ENCODE measurements around the gene SYN1.

Gene SYN1

DNA sequence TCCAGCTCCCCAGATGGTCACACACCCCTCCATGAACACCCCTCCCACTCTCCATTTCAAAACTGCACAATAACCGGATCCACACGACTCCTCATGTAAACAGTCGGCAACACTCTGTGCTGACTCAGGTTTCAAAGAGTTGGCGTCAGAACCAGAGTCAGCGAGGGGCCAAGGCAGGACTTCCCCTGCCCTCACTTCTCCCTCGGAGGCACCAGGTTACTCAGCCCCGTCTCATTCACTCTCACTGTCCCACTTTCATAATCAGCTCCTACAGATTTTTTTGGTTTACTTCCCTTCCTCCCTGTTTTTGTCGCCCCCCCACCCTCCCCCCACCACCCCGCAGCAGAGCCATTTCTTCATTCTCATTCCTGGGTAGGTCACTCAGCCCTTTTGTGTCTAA is 40.1 kb downstream of the SYN1 start:
- peak overlapping the region; percentile 34; the same call in 1 of the 2 replicates for H3K9ac ChIP-seq (ENCODE audit: low read length)
- TF ChIP-seq, protein P1, sequence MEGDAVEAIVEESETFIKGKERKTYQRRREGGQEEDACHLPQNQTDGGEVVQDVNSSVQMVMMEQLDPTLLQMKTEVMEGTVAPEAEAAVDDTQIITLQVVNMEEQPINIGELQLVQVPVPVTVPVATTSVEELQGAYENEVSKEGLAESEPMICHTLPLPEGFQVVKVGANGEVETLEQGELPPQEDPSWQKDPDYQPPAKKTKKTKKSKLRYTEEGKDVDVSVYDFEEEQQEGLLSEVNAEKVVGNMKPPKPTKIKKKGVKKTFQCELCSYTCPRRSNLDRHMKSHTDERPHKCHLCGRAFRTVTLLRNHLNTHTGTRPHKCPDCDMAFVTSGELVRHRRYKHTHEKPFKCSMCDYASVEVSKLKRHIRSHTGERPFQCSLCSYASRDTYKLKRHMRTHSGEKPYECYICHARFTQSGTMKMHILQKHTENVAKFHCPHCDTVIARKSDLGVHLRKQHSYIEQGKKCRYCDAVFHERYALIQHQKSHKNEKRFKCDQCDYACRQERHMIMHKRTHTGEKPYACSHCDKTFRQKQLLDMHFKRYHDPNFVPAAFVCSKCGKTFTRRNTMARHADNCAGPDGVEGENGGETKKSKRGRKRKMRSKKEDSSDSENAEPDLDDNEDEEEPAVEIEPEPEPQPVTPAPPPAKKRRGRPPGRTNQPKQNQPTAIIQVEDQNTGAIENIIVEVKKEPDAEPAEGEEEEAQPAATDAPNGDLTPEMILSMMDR (IDR thresholded peaks at IDR 0.05; ENCODE audit: low read depth, low read length): no peak
- TF ChIP-seq EZH2phosphoT487 (IDR thresholded peaks at IDR 0.05; ENCODE audit: low read depth): no peak
- H2AFZ ChIP-seq (ENCODE audit: low read depth, low read length): no peak overlapping the region; the same call in 1 of the 2 replicates
- H4K20me1 ChIP-seq (ENCODE audit: insufficient read depth, low read length): no peaks in the 10 kb centered on the region
- H3K4me2 ChIP-seq (ENCODE audit: low read length): peak overlapping the region; percentile 84
- no peaks in the 10 kb centered on the region for H3K79me2 ChIP-seq (ENCODE audit: low read length)
- no peaks in the 10 kb centered on the region for H3K9me3 ChIP-seq (ENCODE audit: insufficient read depth, low read length)
- no peaks in the 10 kb centered on the region for H3K36me3 ChIP-seq (replicated peaks; ENCODE audit: low read depth, low read length)
- peak overlapping the region; percentile 58 for H3K4me3 ChIP-seq (ENCODE audit: low read length)
- peaks cover 31% of the 10 kb centered on the region for H3K4me1 ChIP-seq (ENCODE audit: low read length)
- no peaks in the 10 kb centered on the region for H3K27me3 ChIP-seq (ENCODE audit: low read depth, low read length)
- peak overlapping the region; percentile 15 for H3K27ac ChIP-seq (ENCODE audit: low read length)

DNA sequence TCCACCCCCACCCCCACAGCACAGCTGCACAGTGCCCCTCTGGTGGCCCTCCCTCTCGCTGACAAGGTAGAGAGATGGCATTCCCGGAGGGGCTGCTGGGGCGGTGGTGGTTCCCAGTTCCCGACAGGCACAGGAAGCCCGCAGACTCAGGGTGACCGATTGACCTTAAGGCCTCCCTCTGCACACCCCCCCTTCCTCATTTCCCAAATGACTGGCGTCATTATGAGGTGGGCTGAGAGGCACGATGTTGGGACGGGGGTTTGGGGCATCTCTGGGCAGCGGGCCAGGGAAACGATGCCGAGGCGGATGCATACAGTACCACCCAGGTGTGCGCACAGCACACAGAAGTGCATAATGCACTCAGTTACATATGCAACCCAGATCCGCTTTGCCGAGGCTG is 41.0 kb downstream of the SYN1 start:
- Histone ChIP-seq H3K79me2 (ENCODE audit: low read length) (no peaks in the 10 kb centered on the region), H2AFZ (ENCODE audit: low read depth, low read length) (peak overlapping the region; percentile 86; the same call in 1 of the 2 replicates), H3K36me3 (replicated peaks; ENCODE audit: low read depth, low read length) (no peaks in the 10 kb centered on the region), H3K4me3 (ENCODE audit: low read length) (peak overlapping the region; percentile 55), H3K4me1 (ENCODE audit: low read length) (peaks cover 31% of the 10 kb centered on the region), H4K20me1 (ENCODE audit: insufficient read depth, low read length) (no peaks in the 10 kb centered on the region), H3K9ac (ENCODE audit: low read length) (0 out of 2 replicates have a peak overlapping the region, but pooled peaks have one; percentile 34), H3K27me3 (ENCODE audit: low read depth, low read length) (no peaks in the 10 kb centered on the region), H3K4me2 (ENCODE audit: low read length) (peak overlapping the region; percentile 84), H3K9me3 (ENCODE audit: insufficient read depth, low read length) (no peaks in the 10 kb centered on the region), H3K27ac (ENCODE audit: low read length) (no peak overlapping the region)
- TF ChIP-seq, protein P1 (IDR thresholded peaks at IDR 0.05; ENCODE audit: low read depth, low read length): no peak
- no peak for TF ChIP-seq EZH2phosphoT487 (IDR thresholded peaks at IDR 0.05; ENCODE audit: low read depth)

DNA sequence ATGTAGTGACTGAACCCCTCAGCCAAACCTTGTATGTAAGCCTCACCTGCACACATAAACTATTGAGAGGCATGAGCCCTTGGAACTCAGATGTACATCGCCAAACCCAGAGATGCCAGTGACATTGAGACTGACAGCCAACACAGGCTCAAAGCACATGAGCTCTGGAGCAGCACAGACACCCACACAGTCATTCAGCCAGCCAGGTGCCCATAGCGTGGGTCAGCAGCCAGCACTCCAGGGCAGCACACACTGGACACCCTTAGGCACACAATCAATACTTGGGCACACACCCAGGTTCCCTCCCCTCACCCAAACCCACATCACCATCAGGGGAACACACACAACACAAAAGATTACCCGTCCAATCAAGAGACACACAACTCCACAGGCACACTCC is 41.8 kb downstream of the SYN1 start:
- TF ChIP-seq, protein P1 (IDR thresholded peaks at IDR 0.05; ENCODE audit: low read depth, low read length): no peak
- no peak for TF ChIP-seq EZH2phosphoT487 (IDR thresholded peaks at IDR 0.05; ENCODE audit: low read depth)
- H3K4me1 ChIP-seq (ENCODE audit: low read length): peaks cover 31% of the 10 kb centered on the region
- H3K27me3 ChIP-seq (ENCODE audit: low read depth, low read length): no peaks in the 10 kb centered on the region

DNA sequence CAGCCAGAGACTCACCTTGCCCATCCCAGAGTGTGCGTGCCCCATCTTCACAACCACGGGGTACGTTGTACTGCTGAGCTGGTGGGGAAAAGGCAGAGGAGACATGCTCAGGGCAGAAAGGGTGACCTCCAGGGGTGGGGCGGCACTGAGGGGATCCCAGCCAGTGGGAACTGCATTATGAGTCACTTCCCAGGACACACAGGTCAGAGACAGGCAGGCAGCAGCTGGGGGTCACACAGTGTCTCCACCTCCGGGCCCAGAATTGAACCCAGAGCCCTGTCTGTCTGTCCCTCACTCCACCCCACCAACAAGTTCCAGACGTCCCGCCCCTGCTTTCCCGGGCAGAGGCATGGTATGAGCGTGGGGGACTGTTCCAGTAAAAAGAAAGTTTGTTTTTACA is 42.2 kb downstream of the SYN1 start:
- no peaks in the 10 kb centered on the region for H4K20me1 ChIP-seq (ENCODE audit: insufficient read depth, low read length)
- no peak overlapping the region for H2AFZ ChIP-seq (ENCODE audit: low read depth, low read length)
- no peaks in the 10 kb centered on the region for H3K79me2 ChIP-seq (ENCODE audit: low read length)
- no peaks in the 10 kb centered on the region for H3K27me3 ChIP-seq (ENCODE audit: low read depth, low read length)
- H3K4me2 ChIP-seq (ENCODE audit: low read length): no peak overlapping the region
- H3K4me1 ChIP-seq (ENCODE audit: low read length): peaks cover 31% of the 10 kb centered on the region
- no peak for TF ChIP-seq EZH2phosphoT487 (IDR thresholded peaks at IDR 0.05; ENCODE audit: low read depth)
- TF ChIP-seq, protein P1 (IDR thresholded peaks at IDR 0.05; ENCODE audit: low read depth, low read length): no peak
- H3K9ac ChIP-seq (ENCODE audit: low read length): no peak overlapping the region
- no peak overlapping the region for H3K27ac ChIP-seq (ENCODE audit: low read length)
- no peaks in the 10 kb centered on the region for H3K9me3 ChIP-seq (ENCODE audit: insufficient read depth, low read length)
- H3K36me3 ChIP-seq (replicated peaks; ENCODE audit: low read depth, low read length): no peaks in the 10 kb centered on the region
- no peak overlapping the region for H3K4me3 ChIP-seq (ENCODE audit: low read length)

More for the DNA sequence above, 41.8 kb downstream of the SYN1 start:
- H3K79me2 ChIP-seq (ENCODE audit: low read length): no peaks in the 10 kb centered on the region
- H3K27ac ChIP-seq (ENCODE audit: low read length): no peak overlapping the region
- H3K4me3 ChIP-seq (ENCODE audit: low read length): no peak overlapping the region
- H3K4me2 ChIP-seq (ENCODE audit: low read length): no peak overlapping the region; the same call in 1 of the 2 replicates
- no peaks in the 10 kb centered on the region for H3K36me3 ChIP-seq (replicated peaks; ENCODE audit: low read depth, low read length)
- H3K9ac ChIP-seq (ENCODE audit: low read length): no peak overlapping the region
- H4K20me1 ChIP-seq (ENCODE audit: insufficient read depth, low read length): no peaks in the 10 kb centered on the region
- no peaks in the 10 kb centered on the region for H3K9me3 ChIP-seq (ENCODE audit: insufficient read depth, low read length)
- H2AFZ ChIP-seq (ENCODE audit: low read depth, low read length): no peak overlapping the region
